NT2/D1 (cell line): ENCODE measurements around the gene RFX4.

Source experiments
- DNase-seq: peaks from one replicate; pipeline ENCODE4 v3.0.0-alpha.2; 2011; ENCODE audit warnings: low read depth, low spot score
- H3K27me3 ChIP-seq: 2 replicates; pipeline ENCODE4 v1.6.0; 2011; ENCODE audit warnings: mild to moderate bottlenecking; ENCODE audit not compliant: insufficient read length, insufficient read depth
- H3K36me3 ChIP-seq: 2 replicates; pipeline ENCODE4 v1.6.1; 2011; ENCODE audit warnings: mild to moderate bottlenecking, low read length, mixed read lengths; ENCODE audit not compliant: insufficient read depth, insufficient read length
- H3K4me1 ChIP-seq: 2 replicates; pipeline ENCODE4 v1.5.1; 2011; ENCODE audit not compliant: insufficient read depth, insufficient read length
- H3K4me3 ChIP-seq: 2 replicates; pipeline ENCODE4 v1.5.1; 2011; ENCODE audit warnings: low read depth; ENCODE audit not compliant: insufficient read length
- H3K9ac ChIP-seq: 2 replicates; pipeline ENCODE4 v1.6.0; 2011; ENCODE audit warnings: low read depth; ENCODE audit not compliant: insufficient read length
- H3K9me3 ChIP-seq: 2 replicates; pipeline ENCODE4 v1.5.1; 2011; ENCODE audit warnings: mild to moderate bottlenecking, low read length; ENCODE audit not compliant: insufficient read depth
- SUZ12 ChIP-seq: IDR thresholded peaks from 2 replicates; pipeline ENCODE4 v1.6.1; 2011; ENCODE audit not compliant: insufficient read length, insufficient read depth; ENCODE audit errors: extremely low read depth
- YY1 ChIP-seq: IDR thresholded peaks from 2 replicates; pipeline ENCODE4 v1.6.1; 2011; ENCODE audit not compliant: insufficient read length, insufficient read depth
- ZNF274 ChIP-seq: IDR thresholded peaks from 2 replicates; pipeline ENCODE4 v1.6.1; 2011; ENCODE audit warnings: mild to moderate bottlenecking, low read depth, low read length

RFX4 gene

DNA sequence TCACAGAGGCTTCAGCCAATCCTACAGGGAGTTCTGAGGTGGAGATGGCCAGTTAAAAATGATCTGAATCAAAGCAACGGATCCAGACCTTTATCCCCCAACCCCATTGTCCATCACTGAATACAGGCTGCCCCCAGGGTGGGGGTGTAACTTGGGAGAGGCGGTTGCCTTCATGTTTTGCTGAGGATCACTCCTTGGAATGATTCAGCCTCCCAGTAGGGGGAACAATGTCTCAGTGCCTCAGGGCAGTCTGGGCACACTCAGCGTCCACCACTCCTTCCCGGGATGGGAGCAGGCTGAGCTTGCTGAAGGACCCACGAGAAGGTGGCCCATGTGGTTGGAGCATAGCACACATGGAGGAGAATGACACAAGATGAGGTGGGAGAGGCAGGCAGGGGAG, 60.2 kb downstream of the RFX4 start:
- no peak for DNase-seq
- Histone ChIP-seq H3K9me3 (no peaks in the 10 kb centered on the region), H3K36me3 (no peaks in the 10 kb centered on the region), H3K4me3 (no peak overlapping the region), H3K9ac (no peak overlapping the region), H3K27me3 (no peaks in the 10 kb centered on the region), H3K4me1 (no peaks in the 10 kb centered on the region)
- TF ChIP-seq YY1 (no peak), SUZ12 (no peak), ZNF274 (no peak)

DNA sequence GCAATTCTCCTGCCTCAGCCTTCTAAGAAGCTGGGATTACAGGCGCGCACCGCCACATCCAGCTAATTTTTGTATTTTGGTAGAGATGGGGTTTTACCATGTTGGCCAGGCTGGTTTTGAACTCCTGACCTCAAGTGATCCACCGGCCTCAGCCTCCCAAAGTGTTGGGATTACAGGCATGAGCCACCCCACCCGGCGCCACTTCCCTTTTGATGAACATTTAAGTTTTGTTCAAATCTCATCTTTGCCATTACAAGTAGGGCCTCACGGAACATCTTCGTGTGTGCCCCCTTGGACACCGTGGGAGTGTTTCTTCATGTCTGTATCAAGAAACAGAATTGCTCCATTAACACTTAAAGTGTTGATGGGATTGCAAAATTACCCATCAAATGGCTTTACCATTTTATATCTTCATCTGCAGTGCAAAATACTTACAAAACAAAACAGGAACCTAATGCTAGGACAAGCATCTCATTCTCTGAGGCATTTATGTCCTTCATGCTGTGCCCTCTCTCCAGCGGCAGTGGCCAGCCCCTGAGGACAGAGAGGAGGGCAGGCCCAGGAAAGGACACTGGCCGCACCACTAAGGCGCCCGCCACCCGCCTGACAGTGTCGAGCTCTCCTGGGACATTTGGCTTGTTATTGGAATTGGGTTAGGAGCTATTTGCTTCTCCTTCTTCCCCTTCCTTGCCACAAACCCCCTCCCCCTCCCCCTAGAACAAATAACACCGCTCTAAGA, 61.7 kb downstream of the RFX4 start:
- Histone ChIP-seq H3K9ac (no peak overlapping the region), H3K9me3 (no peaks in the 10 kb centered on the region), H3K4me3 (no peak overlapping the region), H3K36me3 (no peaks in the 10 kb centered on the region), H3K27me3 (no peaks in the 10 kb centered on the region), H3K4me1 (no peaks in the 10 kb centered on the region)
- DNase-seq = no peak
- TF ChIP-seq ZNF274 (no peak), SUZ12 (no peak), YY1 (no peak)

DNA sequence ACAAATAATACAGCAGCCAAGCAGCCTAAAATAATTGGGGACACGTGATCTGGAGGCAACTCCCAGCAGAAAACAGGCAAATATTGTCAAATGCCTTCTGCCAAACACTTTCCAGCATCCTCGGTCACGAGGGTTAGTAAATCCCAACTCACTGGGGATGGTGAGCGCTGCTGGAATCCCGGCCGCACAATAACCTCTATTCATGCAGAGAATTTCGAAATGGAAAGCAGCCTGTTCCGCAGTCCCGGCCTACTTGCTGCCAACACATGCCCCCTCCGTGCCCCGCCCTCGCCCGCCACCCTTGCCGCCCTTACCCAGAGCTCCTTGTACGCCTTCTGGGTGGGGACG, 62.2 kb downstream of the RFX4 start:
- DNase-seq = no peak
- Histone ChIP-seq H3K4me1 (no peaks in the 10 kb centered on the region), H3K9me3 (no peaks in the 10 kb centered on the region), H3K4me3 (no peak overlapping the region), H3K9ac (no peak overlapping the region), H3K36me3 (no peaks in the 10 kb centered on the region), H3K27me3 (no peaks in the 10 kb centered on the region)
- no peak for TF ChIP-seq SUZ12
- no peak for TF ChIP-seq YY1
- no peak for TF ChIP-seq ZNF274

DNA sequence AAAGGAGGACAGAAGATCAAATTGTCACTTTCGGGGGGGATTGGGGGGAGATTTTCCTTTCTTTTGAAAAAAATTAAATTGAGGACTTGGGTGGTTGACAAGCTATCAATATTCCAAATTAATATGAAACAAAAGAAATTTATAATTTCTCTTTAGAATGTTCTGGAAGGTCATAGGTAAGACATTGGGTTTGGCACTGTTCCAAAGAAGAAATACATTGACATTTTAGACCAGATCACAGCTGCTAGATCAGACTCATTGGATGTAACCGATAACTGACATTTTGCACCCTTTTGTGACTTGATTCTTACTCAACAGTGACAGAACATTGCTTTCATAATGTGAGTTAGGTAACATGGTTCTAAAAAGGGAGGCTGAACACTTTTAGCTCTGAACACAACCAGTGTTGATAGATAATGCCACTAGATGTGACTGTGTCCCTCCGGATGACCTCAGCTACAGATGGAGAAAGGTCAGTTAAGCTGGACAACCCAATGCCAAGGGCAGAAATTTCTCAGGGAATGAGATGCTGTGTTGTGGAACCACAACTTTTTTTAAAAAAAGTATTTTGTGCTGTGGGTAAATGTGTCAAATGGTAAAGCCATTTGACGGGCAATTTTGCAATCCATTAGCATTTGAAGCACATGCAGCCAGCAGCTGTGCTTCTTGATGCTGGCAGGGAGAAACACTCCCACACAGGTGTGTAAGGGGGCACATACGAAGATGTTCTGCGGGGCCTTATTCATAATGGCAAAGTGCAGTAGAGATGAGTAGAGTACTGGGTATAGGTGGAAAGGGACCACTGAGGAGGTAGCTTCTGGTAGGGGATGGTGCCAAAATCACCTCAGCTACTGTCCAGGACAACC, 62.9 kb downstream of the RFX4 start:
- H3K9ac ChIP-seq = no peak overlapping the region
- no peaks in the 10 kb centered on the region for H3K36me3 ChIP-seq
- no peaks in the 10 kb centered on the region for H3K9me3 ChIP-seq
- no peak for DNase-seq
- H3K4me1 ChIP-seq = no peaks in the 10 kb centered on the region
- H3K4me3 ChIP-seq = no peak overlapping the region
- no peak for TF ChIP-seq ZNF274
- no peak for TF ChIP-seq SUZ12
- no peak for TF ChIP-seq YY1
- H3K27me3 ChIP-seq = no peaks in the 10 kb centered on the region

DNA sequence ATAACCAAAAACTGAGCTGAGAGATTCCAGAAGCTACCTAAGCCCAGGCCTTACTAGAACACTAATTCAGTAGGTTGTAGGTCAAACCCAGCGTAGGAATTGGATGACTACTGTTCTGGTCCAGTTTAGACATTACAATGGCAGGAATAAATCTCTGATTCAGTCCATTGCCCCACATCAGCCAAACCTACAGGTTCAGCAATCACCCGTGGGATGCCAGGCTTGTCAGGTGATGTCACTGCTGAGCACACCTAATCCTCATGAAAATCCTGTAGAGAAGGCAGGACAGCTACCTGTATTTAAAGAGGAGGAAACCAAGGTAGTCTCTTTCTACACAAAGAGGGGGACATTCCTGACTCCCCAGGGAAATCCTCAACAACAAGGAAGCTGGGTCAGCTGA, 63.7 kb downstream of the RFX4 start:
- Histone ChIP-seq H3K4me3 (no peak overlapping the region), H3K9me3 (no peaks in the 10 kb centered on the region), H3K9ac (no peak overlapping the region), H3K4me1 (no peaks in the 10 kb centered on the region), H3K27me3 (no peaks in the 10 kb centered on the region), H3K36me3 (no peaks in the 10 kb centered on the region)
- DNase-seq = no peak
- TF ChIP-seq ZNF274 (no peak), YY1 (no peak), SUZ12 (no peak)

DNA sequence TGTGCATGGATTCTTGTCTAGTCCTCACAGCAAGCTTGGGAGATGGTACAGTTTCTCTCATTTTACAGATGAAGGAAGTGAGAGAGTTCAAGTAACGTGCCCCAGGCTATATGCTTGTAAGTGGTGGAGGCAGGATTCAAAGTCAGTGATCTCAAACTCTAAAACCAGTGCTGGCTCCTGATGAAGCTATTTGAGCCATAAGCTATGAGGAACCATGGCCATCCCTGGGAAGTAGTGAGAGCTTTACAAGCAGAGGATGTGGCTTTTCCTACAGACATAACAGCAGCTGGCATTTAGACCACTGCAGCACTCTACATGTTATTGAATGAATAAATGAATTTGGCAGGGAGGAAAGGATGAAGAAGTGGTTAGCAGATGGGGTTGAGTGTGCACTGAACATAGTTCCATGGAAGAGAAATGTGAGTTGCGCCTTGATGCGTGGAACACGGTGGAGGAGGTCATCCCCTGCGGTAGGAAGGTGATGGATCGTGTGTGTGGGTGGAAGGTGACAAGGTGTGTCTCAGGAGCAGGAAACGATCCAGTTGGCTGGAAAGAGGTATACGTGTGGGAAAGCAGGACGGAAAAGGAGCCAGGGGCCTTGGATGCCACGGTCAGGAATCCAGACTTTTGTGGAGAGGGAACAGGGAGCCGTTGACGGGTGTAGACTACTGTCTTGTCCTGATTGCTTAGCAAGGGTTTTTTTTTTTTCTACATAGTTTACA, 65.2 kb downstream of the RFX4 start:
- no peaks in the 10 kb centered on the region for H3K27me3 ChIP-seq
- TF ChIP-seq ZNF274 (no peak), YY1 (no peak), SUZ12 (no peak)
- H3K4me3 ChIP-seq = no peak overlapping the region
- no peak overlapping the region for H3K9ac ChIP-seq
- H3K9me3 ChIP-seq = no peaks in the 10 kb centered on the region
- no peak for DNase-seq
- H3K36me3 ChIP-seq = no peaks in the 10 kb centered on the region
- no peaks in the 10 kb centered on the region for H3K4me1 ChIP-seq

DNA sequence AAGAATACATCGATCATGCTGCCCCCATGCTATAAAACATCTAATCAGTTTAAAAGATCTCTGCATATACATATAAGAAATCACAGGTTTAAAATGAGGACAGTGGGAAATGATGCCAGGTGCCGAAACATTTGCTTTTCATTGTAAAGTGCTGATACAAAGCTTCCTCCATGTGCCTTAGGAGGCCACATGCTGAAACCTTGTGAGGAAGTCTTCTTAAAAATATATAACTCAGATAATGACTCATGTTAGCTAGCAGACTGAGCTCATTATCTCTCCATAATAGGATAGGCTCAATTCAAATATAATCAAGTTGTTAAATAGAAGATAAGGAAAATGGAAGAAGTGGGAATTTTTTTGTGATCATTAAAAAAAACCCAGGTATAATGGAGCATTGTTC, 65.9 kb downstream of the RFX4 start:
- no peak overlapping the region for H3K9ac ChIP-seq
- no peak overlapping the region for H3K4me3 ChIP-seq
- H3K9me3 ChIP-seq = no peaks in the 10 kb centered on the region
- no peaks in the 10 kb centered on the region for H3K36me3 ChIP-seq
- no peak for DNase-seq
- H3K4me1 ChIP-seq = no peaks in the 10 kb centered on the region
- TF ChIP-seq SUZ12 = no peak
- no peak for TF ChIP-seq YY1
- TF ChIP-seq ZNF274 = no peak
- H3K27me3 ChIP-seq = no peaks in the 10 kb centered on the region
